HEK293 (cell line): ENCODE results near the gene SCGB1C1.

Experiments
- SP2 ChIP-seq: fragments of 450-650 bp; formaldehyde crosslinking; IDR thresholded peaks from 2 replicates; pipeline ENCODE4 v1.5.1; 2016; ENCODE audit warnings: missing biosample characterization, missing genetic modification characterization
- ZNF114 ChIP-seq: fragments of 450-650 bp; formaldehyde crosslinking; IDR thresholded peaks from 2 replicates; pipeline ENCODE4 v1.5.0; 2017; ENCODE audit warnings: missing biosample characterization, missing genetic modification characterization
- ZNF426 ChIP-seq: fragments of 450-650 bp; formaldehyde crosslinking; IDR thresholded peaks from 2 replicates; pipeline ENCODE4 v1.5.1; 2017; ENCODE audit warnings: missing biosample characterization, missing genetic modification characterization, mild to moderate bottlenecking, inconsistent platforms, moderate library complexity
- ZNF530 ChIP-seq: fragments of 450-650 bp; formaldehyde crosslinking; IDR thresholded peaks from 2 replicates; pipeline ENCODE4 v1.5.1; 2016; ENCODE audit warnings: low read depth, missing biosample characterization, missing genetic modification characterization
- TF ChIP-seq, protein P1 (sequence below): fragments of 450-650 bp; formaldehyde crosslinking; IDR thresholded peaks from 2 replicates; pipeline ENCODE4 v1.5.1; 2016; ENCODE audit warnings: missing biosample characterization, missing genetic modification characterization
- TF ChIP-seq, protein P2 (sequence below): fragments of 450-650 bp; formaldehyde crosslinking; IDR thresholded peaks from 2 replicates; pipeline ENCODE4 v1.5.1; 2016; ENCODE audit warnings: missing biosample characterization, missing genetic modification characterization
- TF ChIP-seq, protein P3 (sequence below): fragments of 450-650 bp; formaldehyde crosslinking; IDR thresholded peaks from 2 replicates; pipeline ENCODE4 v1.5.1; 2016; ENCODE audit warnings: missing biosample characterization, missing genetic modification characterization

DNA sequence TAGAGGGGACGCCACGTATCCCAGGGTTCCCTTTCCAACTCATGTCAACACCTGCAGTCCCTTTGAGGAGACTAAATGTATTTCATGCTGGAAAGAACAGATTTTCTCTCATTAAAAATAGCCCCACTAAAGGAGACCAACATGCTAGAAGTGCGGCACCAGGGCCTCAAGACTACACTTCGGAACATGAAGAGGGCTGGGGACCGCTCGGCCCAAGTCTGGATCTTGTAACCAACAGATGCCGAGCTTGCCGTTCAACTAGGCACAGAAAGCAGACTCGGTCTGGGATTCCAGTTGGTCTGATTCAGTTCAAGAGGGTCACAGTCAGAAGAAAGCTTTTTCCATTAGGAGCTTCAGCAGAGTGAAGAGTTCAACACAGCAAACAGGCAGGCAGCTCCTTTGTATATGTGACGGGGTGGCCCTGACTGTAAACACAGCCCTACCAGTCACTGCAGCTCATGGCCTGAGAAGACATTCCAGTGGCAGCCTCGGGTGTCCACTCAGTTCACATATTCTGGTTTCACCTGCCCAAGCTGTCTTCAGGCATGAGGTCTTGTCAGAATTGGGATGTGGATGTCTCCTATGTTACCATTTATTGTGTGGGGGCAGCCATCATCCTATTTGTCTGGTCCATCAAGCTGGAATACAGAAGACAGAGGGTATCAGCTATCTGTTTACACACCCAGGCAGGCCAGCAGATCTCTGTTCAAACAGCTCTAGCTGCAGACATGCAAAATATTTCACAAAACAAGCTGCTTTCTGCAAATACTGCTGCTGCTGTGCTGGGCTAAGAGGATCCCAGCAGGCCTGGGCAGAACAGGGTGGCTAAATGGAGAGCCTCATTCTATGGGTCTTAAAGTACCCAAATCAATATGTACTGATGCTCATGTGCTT is 23.4 kb downstream of the SCGB1C1 start:
- TF ChIP-seq, protein P1, sequence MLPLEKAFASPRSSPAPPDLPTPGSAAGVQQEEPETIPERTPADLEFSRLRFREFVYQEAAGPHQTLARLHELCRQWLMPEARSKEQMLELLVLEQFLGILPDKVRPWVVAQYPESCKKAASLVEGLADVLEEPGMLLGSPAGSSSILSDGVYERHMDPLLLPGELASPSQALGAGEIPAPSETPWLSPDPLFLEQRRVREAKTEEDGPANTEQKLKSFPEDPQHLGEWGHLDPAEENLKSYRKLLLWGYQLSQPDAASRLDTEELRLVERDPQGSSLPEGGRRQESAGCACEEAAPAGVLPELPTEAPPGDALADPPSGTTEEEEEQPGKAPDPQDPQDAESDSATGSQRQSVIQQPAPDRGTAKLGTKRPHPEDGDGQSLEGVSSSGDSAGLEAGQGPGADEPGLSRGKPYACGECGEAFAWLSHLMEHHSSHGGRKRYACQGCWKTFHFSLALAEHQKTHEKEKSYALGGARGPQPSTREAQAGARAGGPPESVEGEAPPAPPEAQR (tag by site-specific recombination): no peak
- TF ChIP-seq SP2 (tag by site-specific recombination) (no peak), ZNF114 (tag by site-specific recombination) (no peak), ZNF426 (tag by site-specific recombination) (no peak), ZNF530 (tag by site-specific recombination) (no peak)
- TF ChIP-seq, protein P2, sequence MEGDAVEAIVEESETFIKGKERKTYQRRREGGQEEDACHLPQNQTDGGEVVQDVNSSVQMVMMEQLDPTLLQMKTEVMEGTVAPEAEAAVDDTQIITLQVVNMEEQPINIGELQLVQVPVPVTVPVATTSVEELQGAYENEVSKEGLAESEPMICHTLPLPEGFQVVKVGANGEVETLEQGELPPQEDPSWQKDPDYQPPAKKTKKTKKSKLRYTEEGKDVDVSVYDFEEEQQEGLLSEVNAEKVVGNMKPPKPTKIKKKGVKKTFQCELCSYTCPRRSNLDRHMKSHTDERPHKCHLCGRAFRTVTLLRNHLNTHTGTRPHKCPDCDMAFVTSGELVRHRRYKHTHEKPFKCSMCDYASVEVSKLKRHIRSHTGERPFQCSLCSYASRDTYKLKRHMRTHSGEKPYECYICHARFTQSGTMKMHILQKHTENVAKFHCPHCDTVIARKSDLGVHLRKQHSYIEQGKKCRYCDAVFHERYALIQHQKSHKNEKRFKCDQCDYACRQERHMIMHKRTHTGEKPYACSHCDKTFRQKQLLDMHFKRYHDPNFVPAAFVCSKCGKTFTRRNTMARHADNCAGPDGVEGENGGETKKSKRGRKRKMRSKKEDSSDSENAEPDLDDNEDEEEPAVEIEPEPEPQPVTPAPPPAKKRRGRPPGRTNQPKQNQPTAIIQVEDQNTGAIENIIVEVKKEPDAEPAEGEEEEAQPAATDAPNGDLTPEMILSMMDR (tag by site-specific recombination): no peak
- TF ChIP-seq, protein P3, sequence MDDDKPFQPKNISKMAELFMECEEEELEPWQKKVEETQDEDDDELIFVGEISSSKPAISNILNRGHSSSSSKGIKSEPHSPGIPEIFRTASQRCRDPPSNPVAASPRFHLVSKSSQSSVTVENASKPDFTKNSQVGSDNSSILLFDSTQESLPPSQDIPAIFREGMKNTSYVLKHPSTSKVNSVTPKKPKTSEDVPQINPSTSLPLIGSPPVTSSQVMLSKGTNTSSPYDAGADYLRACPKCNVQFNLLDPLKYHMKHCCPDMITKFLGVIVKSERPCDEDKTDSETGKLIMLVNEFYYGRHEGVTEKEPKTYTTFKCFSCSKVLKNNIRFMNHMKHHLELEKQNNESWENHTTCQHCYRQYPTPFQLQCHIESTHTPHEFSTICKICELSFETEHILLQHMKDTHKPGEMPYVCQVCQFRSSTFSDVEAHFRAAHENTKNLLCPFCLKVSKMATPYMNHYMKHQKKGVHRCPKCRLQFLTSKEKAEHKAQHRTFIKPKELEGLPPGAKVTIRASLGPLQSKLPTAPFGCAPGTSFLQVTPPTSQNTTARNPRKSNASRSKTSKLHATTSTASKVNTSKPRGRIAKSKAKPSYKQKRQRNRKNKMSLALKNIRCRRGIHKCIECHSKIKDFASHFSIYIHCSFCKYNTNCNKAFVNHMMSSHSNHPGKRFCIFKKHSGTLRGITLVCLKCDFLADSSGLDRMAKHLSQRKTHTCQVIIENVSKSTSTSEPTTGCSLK (tag by site-specific recombination): no peak
